ENCODE results near the gene NR1D1. TPM values are rescaled to one million over a fixed set of nuclear protein-coding genes. Genes with fewer than 3 reads are reported as not detected.
A peak's percentile ranks its signal among the peaks of the same experiment; 100 is the strongest.

Gene NR1D1
- total RNA-seq, 1 experiment from 2014 or later, result 7.5 TPM

DNA sequence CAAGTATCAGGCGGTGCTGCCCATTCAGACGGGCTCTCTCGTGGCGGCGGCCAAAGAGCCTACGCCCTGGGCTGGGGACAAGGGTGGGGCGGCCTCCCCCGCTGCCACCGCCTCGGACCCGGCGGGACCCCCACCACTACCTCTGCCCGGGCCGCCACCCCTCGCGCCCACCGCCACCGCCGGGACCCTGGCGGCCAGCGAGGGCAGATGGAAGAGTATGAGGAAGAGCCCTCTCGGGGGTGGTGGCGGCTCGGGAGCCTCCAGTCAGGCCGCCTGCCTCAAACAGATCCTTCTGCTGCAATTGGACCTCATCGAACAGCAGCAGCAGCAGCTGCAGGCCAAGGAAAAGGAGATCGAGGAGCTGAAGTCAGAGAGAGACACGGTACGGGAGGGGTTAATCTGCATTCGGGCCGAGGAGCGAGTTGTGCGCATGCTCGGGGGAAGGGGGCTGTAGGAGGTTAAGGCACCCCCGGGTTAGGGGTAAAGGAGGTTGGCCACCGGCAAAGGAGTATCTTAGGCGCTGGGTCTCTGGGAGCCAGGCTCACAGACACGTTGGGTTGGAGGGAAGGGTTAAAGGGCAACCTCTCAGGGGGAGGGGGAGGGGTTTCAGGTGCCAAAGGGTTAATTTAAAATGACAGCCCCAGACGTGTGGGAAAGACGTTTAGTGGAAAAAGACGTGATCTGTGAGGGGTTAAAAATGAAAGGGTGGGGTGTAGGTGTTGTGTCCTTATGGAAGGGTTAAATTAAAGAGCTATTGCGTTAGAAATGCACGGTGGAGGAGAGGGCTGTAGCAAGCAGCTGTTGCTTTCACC, 22.8 kb upstream of the NR1D1 start:
- Mint-ChIP-seq H3K9me3 (ENCODE audit: unreplicated experiment) (no peaks in the 10 kb centered on the region), H3K27me3 (ENCODE audit: insufficient read depth, unreplicated experiment) (no peaks in the 10 kb centered on the region), H3K27ac (ENCODE audit: low read depth, unreplicated experiment) (peak overlapping the region; percentile 72), H3K4me1 (ENCODE audit: insufficient read depth, unreplicated experiment) (peaks cover 20% of the 10 kb centered on the region), H3K4me3 (ENCODE audit: unreplicated experiment) (peak overlapping the region; percentile 99), H3K36me3 (ENCODE audit: insufficient read depth, unreplicated experiment) (peaks cover 55% of the 10 kb centered on the region)
- CTCF ChIA-PET, result interaction anchor here (1.0 to 3.4 kb wide), 8 partner anchors 10 to 70 kb away, joined by 4 to 38 read pairs (median 5); partner anchors contain the start of genes CASC3 and NR1D1
- BruUV-seq (replicated peaks), result no TSS peak
- intact Hi-C loops (cut with micrococcal nuclease), result no loop called here
- DNase-seq (ENCODE audit: unreplicated experiment), result peak; percentile 48
- TF ChIP-seq, protein P1, sequence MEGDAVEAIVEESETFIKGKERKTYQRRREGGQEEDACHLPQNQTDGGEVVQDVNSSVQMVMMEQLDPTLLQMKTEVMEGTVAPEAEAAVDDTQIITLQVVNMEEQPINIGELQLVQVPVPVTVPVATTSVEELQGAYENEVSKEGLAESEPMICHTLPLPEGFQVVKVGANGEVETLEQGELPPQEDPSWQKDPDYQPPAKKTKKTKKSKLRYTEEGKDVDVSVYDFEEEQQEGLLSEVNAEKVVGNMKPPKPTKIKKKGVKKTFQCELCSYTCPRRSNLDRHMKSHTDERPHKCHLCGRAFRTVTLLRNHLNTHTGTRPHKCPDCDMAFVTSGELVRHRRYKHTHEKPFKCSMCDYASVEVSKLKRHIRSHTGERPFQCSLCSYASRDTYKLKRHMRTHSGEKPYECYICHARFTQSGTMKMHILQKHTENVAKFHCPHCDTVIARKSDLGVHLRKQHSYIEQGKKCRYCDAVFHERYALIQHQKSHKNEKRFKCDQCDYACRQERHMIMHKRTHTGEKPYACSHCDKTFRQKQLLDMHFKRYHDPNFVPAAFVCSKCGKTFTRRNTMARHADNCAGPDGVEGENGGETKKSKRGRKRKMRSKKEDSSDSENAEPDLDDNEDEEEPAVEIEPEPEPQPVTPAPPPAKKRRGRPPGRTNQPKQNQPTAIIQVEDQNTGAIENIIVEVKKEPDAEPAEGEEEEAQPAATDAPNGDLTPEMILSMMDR (IDR thresholded peaks at IDR 0.05; ENCODE audit: unreplicated experiment), result no peak
- POLR2A ChIA-PET, result interaction anchor here (0.5 to 6.3 kb wide), 27 partner anchors 10 to 1566 kb away, joined by 3 to 160 read pairs (median 4); partner anchors contain the start of genes CASC3, CSF3, EIF1 and MED24

DNA sequence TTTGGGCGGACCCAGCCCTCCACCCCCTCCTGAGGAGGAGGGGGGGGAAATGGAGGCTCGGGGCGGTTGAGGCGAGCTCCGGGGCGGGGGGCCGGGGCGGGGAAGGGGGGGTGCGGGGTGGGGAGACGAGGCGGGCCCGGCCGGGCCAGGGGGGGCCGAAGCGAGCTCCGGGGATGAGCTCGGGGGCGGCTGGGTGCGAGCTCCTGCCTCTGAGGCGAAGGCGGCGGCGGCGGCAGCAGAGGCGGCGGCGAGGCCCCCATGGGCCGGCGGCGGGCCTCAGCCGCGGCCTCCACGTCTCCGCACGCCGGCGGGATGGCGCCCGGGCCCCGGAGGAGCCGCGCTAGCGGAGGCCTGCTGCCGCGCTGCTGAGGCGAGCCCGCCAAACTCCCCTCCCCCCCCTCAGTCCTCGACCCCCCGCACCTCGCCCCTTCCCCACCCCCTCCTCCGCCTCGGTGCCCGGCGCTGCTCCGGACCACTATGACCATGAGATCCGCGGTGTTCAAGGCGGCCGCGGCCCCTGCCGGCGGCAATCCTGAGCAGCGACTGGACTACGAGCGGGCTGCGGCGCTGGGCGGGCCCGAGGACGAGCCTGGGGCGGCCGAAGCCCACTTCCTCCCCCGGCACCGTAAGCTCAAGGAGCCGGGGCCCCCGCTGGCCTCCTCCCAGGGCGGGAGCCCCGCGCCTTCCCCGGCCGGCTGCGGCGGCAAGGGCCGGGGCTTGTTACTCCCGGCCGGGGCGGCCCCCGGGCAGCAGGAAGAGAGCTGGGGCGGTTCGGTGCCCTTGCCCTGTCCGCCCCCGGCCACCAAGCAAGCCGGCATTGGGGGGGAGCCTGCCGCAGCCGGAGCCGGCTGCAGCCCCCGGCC, 22.0 kb upstream of the NR1D1 start:
- TF ChIP-seq, protein P1 (IDR thresholded peaks at IDR 0.05; ENCODE audit: unreplicated experiment), result no peak
- no peaks in the 10 kb centered on the region for H3K9me3 Mint-ChIP-seq (ENCODE audit: unreplicated experiment)
- ChIA-PET CTCF (interaction anchor here (1.4 to 3.4 kb wide), 3 partner anchors 9 to 62 kb away, joined by 4 to 38 read pairs (median 5); no protein-coding TSS in a partner anchor), POLR2A (interaction anchor here (0.5 to 6.3 kb wide), 17 partner anchors 9 to 1567 kb away, joined by 3 to 160 read pairs (median 5); partner anchors contain the start of genes CASC3, EIF1, MED24 and NR1D1)
- H3K4me1 Mint-ChIP-seq (ENCODE audit: insufficient read depth, unreplicated experiment), result peaks cover 20% of the 10 kb centered on the region
- intact Hi-C loops (cut with micrococcal nuclease), result no loop called here
- H3K27me3 Mint-ChIP-seq (ENCODE audit: insufficient read depth, unreplicated experiment), result no peaks in the 10 kb centered on the region
- peak overlapping the region; percentile 99 for H3K4me3 Mint-ChIP-seq (ENCODE audit: unreplicated experiment)
- DNase-seq (ENCODE audit: unreplicated experiment), result peak; percentile 30
- peaks cover 48% of the 10 kb centered on the region for H3K36me3 Mint-ChIP-seq (ENCODE audit: insufficient read depth, unreplicated experiment)
- peak overlapping the region; percentile 72 for H3K27ac Mint-ChIP-seq (ENCODE audit: low read depth, unreplicated experiment)
- BruUV-seq (replicated peaks), result no TSS peak

DNA sequence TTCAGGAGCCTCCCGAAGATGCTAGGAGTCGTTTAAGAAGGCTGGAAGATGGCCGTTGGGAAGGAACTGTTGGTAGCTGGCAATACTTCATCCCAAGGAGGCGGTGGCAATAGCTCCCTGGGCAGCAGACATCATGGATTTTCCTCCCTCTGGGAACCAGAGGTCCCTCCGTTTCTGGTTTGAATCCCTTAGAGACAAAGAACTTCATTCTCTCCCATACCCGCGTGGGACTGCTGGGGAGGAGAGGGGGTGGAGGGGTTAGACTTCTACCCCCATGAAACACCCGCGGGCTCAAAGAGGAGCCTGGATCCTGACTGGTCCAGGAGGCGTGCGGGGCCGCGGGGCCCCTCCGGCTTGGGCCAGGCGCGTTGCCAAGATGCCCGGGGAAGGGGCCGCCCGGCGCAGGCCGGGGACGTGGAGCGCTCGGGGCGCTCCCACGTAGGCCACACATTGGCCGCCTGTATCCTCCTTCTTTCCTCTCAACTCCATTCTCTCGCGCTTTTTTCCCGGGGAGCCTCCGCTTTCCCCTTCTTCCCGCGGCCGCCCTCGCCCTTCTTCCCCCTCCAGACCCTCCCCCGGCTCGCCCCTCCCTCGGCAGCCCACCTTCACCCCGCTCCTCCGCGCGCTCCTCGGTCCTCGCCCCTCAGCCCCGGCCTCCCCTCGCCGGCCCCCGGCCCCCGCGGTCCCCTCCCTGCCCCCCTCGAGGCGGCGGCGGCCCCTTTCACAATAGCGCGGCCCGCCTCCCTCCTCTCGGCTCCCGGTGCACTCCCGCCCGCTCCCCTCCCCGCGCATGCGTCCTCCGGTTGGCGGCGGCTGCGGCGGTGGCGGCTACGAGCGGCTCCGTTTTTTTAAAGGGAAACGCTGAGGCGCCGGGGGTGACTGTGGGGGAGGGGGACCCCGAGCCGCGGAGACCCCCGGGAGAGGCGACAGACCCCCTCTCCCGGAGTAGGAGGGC, 21.1 kb upstream of the NR1D1 start, which contains the start of gene MSL1:
TSS of gene MSL1 (plus strand) at position 791 of the 955 bp plus-strand sequence. CDS start 642 bp downstream, outside the sequence.
- Mint-ChIP-seq H3K36me3 (ENCODE audit: insufficient read depth, unreplicated experiment) (peaks cover 39% of the 10 kb centered on the region), H3K9me3 (ENCODE audit: unreplicated experiment) (no peaks in the 10 kb centered on the region), H3K4me1 (ENCODE audit: insufficient read depth, unreplicated experiment) (peaks cover 20% of the 10 kb centered on the region), H3K27me3 (ENCODE audit: insufficient read depth, unreplicated experiment) (no peaks in the 10 kb centered on the region), H3K4me3 (ENCODE audit: unreplicated experiment) (peak within 1 kb of the TSS; percentile 99), H3K27ac (ENCODE audit: low read depth, unreplicated experiment) (peak within 1 kb of the TSS; percentile 82)
- POLR2A ChIA-PET, result interaction anchor here (0.7 to 6.3 kb wide), 21 partner anchors 8 to 1567 kb away, joined by 3 to 160 read pairs (median 5); partner anchors contain the start of genes CASC3, EIF1, NR1D1 and PSMD3
- BruUV-seq (replicated peaks), result no TSS peak
- TF ChIP-seq, protein P1 (IDR thresholded peaks at IDR 0.05; ENCODE audit: unreplicated experiment), result no peak
- peak; percentile 81 for DNase-seq (ENCODE audit: unreplicated experiment)
- intact Hi-C loops (cut with micrococcal nuclease), result no loop called here
- CTCF ChIA-PET, result interaction anchor here (0.6 to 3.4 kb wide), 5 partner anchors 8 to 115 kb away, joined by 3 to 38 read pairs (median 5); no protein-coding TSS in a partner anchor
